DOHH2 (cell line): ENCODE results near the gene PIERCE2.

Experiments used
- CTCF ChIP-seq: fragments of 200-600 bp; sonication (generic); IDR thresholded peaks from one replicate; pipeline ENCODE4 v1.5.1; 2014; ENCODE audit warnings: antibody characterized with exemption, mild to moderate bottlenecking, low read depth, low read length; ENCODE audit not compliant: poor library complexity, severe bottlenecking
- EZH2phosphoT487 ChIP-seq: fragments of 200-600 bp; sonication (generic); IDR thresholded peaks from 2 replicates; pipeline ENCODE4 v1.6.1; 2017; ENCODE audit warnings: borderline replicate concordance, mild to moderate bottlenecking, antibody characterized with exemption, low read length, moderate library complexity, mixed read lengths

- TF ChIP-seq CTCF (peak; percentile 51), EZH2phosphoT487 (no peak)
These were observed at the start of gene PIERCE2, which contains the start of gene CCPG1 for GRCh38 chr15:55408012-55408928.
